ENCODE results near the gene CSNK1D.
A peak's percentile ranks its signal among the peaks of the same experiment; 100 is the strongest.

CSNK1D gene

DNA sequence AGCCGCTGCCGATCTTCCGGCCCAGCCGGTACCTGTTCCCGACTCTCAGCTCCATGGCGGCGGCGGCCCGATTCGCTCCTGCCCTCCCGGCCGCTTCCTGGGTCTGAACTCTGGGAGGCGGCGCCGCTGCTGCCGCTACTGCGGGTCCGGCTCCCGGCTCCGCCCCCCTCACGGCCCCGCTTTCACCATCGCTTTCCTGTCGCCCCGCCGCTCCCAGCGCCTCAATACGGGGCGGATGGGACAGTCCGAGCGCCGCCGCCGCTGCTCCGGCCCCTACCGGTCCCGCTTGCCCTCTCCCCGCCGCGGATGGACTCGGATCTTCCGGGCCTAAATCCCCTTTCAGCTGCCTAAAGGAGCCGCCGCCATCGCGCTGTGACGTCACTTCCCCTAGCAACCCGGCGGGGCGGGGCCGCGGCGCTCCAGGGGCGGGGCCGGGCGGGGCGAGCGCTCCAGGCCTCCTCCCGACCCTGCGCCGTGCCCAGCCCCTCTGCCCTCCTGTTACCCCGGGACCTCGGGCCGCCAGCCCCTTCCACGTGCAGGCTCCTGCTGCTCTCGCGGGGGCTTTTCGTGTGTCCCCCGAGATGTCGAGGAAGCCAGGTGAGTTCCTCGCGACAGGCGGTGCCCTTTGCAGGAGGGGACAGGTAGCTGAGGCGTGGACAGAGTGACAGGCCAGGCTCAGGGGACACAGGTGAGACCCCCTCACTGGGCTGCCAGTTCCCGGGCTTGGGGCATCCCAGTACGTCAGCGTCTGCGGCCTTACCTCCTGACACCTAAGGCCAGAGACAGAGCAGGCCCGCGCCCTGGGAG is at the start of gene CSNK1D:
Gene CSNK1D, minus strand, starts transcription at position 374 of the 807 bp plus-strand sequence. Its CDS starts 319 bp downstream, at position 55.
- DNase-seq = peak; percentile 94

DNA sequence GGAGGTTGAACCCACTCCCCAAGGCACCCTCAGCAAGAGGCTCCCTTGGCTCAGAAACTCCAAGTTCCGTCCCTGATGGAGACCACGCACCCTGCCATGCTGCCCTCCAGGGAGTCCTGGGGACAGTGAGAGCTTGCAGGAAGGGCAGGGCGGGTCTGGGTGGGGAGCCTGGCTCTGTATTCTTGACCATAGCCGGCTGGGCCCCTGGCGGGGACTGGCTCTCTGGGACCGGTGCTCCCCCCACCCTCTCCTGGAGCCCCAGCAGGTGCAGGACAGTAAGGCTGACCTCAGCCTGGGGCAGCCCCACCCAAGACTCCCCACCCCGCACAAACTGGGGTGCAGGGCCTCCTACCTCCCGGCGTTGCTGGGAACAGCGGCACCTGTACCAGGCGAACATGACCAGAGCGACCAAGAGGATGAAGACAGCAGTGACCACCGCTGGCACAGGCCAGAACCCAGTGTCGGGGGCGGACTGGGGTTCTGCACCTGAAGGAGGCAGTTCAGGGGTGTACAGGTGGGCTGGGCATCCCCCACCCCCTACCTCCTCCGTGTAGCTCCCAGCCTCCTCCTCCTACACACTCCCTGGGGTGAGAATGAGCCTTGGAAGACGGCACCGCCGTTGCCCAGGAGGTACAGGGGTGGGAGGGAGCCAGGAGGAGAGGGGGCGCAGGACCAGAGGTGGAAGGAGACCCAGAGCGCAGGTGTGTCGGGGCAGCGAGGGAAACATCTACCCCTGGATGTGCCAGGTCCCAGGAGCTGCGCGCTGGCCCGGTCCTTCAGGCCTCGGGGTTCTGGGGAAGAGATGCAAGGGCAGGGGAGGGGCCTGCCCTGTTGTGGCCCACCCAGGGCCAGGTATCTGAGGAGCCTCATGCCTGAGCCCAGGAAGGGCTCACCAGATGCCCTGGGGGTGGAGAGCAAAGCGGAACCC is 49.3 kb upstream of the CSNK1D start:
- DNase-seq = no peak

DNA sequence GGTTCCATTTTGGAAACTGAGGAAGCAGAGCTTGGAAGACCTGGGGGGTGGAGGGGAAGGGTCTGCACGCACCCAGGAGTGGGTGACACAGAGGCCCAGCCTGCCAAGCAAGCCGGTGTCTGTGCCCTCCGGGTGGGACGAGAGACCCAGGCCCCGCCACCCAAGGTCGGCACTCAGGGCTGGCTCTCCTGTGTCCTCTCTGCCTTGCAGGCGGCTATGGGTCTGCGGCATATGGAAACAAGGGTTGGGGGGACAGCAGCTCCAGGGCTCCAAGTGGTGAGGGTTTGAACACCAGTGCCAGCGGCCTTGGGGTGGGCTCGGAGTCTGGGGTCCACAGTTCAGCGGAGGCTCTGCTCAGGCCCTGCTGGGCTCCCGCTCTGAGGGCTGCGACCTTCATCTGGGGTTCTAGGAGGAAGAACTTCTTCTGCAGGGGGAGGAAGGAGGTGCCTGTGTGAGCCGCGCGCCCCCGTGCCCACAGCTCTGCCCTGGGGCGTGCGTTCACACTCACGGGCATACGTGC is 48.5 kb upstream of the CSNK1D start:
- no peak for DNase-seq

- peak; percentile 71 for DNase-seq
These were observed 47.7 kb upstream of the CSNK1D start for GRCh38 chr17:82320956-82321927.

DNA sequence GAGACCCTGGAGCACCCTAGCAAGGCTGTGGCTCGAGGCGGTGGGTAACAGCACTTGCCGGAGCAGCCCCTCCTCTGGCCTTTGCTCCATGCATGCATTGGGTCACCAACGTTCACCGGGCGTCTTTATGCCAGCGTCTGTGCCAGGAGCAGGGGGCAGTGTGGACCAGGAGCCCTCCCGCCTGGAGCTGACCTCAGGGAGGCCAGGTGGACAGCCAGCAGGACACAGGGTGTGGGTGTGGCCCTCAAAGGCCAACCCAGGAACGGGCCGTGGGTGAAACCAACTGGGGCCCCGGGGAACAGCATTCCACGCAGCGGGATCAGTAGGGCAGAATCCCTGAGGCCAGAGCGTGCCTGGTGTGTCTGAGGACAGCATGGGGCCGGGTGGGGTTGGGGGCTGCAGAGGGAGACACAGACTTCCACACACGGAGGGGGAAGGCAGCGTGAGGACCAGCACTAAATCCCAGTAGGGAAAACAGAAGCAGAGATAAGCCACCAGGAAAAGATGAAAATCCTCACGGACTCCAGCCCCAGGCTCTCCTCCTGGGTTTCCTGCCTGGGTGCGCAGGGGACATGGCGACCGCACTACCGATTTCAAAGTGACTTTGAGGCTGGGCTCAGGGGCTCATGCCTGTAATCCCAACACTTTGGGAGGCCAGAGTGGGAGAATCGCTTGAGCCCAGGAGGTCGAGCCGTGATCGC is 46.8 kb upstream of the CSNK1D start:
- peak; percentile 1 for DNase-seq

GRCh38 chr17:82319619-82320062 is 46.1 kb upstream of the CSNK1D start:
- DNase-seq = no peak

DNA sequence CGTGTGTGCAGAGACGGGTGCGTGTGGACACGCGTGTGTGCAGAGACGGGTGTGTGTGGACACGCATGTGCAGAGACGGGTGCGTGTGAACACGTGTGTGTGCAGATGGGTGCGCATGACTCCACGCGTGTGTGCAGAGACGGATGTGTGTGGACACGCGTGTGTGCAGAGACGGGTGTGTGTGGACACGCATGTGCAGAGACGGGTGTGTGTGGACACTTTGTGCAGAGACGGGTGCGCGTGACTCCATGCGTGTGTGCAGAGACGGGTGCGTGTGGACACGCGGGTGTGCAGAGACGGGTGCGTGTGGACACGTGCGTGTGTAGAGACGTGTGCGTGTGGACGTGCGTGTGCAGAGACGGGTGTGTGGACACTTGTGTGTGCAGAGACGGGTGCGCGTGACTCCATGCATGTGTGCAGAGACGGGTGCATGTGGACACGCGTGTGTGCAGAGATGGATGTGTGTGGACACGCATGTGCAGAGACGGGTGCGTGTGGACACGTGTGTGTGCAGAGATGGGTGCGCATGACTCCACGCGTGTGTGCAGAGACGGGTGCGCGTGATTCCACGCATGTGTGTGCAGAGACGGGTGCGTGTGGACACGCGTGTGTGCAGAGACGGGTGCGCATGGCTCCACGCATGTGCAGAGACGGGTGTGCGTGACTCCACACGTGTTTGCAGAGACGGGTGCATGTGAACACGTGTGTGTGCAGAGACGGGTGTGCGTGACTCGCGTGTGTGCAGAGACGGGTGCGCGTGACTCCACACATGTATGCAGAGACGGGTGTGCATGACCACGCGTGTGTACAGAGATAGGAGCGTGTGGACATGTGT is 45.5 kb upstream of the CSNK1D start:
- DNase-seq = no peak

DNA sequence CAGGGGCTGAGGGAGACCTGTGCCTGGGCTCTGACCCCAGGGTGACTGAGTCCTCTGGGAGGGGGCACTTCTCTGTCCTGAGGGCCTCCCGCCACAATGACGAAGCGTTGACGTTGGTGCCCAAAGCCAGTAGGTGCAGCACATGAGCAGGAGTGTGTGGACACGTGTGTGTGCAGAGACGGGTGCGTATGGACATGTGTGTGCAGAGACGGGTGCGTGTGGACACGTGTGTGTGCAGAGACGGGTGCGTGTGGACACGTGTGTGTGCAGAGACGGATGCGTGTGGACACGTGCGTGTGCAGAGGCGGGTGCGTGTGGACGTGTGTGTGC is 44.6 kb upstream of the CSNK1D start:
- no peak for DNase-seq

GRCh38 chr17:82317394-82318168 is 44.1 kb upstream of the CSNK1D start, which contains the start of gene CD7:
CD7 (minus strand) TSS chr17:82317608; CDS start chr17:82317495, 113 bp downstream.
- peak; percentile 87 for DNase-seq

DNA sequence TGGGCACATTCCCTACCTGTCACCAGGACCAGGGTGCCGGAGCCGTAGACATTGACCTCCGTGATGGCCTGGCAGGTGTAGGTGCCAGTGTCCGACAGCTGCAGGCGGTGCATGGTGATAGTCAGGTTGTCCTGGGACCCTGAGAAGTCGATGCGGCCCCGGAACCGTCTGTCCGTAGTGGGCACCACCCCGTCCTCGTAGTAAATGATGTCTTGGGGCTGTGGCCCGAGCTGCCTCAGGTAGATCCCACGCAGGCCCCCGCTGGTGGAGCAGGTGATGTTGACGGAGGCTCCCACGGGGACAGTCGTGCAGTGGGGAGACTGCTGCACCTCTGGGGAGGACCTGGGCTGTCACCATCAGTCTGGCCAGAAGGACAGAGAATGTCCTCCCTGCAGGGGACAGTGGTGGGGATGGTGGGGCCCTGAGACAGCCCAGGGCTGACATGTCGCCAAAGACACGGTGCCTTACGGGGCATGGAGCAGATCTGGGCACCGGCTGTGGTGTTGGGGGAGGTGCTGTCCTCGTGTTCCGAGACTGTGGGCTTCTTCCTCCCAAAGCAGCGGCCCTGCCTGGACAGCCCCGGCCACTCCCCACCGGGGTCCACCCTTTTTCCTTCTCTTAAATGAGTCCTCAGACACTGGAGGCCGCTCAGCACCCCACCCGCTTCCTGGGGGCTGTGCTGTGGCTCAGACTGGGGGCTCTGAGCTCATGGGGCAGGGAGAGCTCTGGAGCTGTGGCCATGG is 43.3 kb upstream of the CSNK1D start:
- peak; percentile 45 for DNase-seq

- peak; percentile 82 for DNase-seq
These were observed 42.3 kb upstream of the CSNK1D start for GRCh38 chr17:82315703-82316358.

- DNase-seq = no peak
These were observed 41.5 kb upstream of the CSNK1D start for GRCh38 chr17:82314727-82315605.

- peak; percentile 1 for DNase-seq
These were observed 40.7 kb upstream of the CSNK1D start for GRCh38 chr17:82314012-82314726.

DNA sequence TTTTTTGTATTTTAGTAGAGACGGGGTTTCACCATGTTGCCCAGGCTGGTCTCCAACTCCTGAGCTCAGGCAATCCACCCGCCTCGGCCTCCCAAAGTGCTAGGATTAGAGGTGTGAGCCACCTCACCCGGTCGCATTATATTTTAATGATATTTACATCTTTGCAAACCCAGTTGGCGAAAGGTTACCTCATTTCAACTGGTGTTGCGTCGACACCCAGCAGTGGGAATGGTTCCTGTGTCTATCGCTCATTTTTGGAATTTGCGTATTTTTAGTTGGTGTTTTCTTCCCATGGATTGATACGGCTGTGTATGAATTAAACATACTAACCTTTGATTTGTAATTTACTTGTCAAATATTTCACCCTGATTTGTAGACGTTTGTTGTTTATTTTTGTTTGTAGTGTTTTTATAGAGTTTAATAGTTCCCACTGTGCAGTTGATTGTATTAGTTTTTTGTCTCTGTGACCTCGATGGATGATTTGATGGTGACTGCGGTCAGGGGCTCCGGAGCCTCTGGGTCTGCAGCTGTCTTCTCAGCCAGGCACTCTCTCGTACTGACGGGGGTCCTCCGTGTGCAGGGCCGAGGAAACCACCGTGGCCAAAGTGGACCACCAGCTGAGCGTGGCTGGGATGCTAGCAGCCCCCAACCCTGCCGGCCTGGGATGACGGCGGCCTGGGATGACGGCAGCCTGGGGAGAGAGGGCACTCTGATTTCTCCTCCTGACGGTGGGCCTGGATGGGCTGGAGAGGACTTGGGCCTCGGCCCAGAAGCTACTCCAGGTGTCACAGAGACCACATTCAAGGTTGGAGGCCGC is 39.9 kb upstream of the CSNK1D start:
- DNase-seq = no peak

DNA sequence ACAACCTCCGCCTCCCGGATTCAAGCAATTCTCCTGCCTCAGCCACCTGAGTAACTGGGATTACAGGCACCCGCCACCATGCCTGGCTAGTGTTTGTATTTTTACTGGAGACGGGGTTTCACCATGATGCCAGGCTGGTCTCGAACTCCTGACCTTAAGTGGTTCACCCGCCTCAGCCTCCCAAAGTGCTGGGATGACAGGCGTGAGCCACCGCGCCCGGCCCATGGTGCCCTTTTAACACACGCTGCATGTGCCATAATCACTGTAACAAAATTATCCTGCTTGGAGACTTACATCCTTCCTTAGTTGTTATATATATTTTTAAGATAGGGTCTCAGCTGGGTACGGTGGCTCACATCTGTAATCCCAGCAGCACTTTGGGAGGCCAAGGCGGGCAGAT is 38.5 kb upstream of the CSNK1D start:
- no peak for DNase-seq

DNA sequence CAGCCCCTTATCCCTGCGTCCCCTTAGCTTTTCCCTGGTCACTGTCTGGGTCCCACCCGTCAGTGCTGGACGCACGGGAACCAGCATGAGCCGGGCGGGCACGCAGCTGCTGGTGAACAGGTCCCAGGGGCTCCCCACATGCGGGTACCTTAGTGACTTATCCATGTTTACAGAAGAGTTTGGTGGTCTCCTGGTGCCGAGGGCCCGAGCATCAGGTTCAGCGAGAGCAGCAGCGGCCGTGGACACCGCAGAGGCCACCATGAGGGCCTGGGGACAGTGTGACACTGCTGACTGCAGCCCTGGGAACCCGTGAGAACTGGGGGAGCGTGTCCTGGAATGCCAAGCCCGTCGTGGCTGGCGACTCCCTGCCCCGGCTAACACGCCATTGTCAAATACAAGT is 37.4 kb upstream of the CSNK1D start:
- no peak for DNase-seq
